Umbilical cord (tissue), 2 donors: ENCODE measurements around the gene CBX4. TPM values are rescaled to one million over a fixed set of nuclear protein-coding genes. Genes with fewer than 3 reads are reported as not detected.

Experiments
- DNase-seq: peaks from one replicate; pipeline ENCODE4 v3.0.0-alpha.2; 2015; ENCODE audit warnings: low spot score
- total RNA-seq: library from RNA; depleted of rRNA; stranded (reverse); fragments of >200 nt; gene quantifications from one replicate; pipeline ENCODE4 v1.2.3, GENCODE V29; 2014; ENCODE audit warnings: low replicate concordance; ENCODE audit not compliant: insufficient read depth

CBX4 gene
- total RNA-seq, 1 donor from 2014 or later: 7.2 TPM

DNA sequence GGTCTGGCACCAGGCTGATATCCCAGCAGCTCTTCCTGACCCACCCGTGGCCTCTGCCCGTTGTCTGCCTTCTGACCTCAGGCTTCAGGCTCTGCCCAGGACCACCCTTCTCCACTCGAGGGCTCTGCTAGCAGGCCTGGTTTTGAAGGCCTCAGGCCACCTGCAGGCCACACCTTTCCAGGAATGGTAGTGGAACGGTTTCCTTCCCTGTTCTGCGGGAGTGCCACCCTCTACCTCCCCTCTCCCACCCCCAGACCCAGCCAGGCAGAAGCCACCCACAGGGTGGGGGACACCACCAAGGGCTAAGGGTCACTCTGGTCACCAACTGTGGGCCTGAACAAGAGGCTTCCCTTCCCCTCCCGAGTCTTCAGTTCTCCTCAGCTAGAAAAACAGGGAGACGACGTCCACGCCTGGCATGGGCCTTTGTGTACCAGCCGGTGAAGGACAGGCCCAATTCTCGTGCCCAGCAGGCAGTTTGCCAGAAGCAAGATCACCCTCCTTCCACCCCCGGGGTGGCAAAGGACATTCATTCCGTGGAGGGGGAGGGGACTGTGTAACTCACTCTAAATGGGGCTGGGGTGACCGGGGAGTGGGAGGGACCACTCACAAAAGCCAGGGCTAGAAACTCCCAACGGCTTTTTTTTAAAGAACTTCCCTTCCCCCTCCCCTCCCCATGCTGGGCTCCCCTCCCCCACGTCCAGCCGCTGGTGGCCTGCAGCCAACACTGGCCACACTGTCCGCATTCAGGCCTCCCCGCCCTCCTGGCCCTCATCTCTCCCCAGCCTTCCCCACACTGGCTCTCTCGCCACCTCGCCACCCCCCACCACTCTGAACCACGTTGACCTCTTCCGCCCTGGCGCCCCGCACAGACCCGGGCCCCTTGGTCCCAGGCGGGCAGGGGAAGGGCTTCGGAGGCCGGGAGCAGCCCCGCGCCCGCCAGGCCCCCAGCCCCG lies 7.7 kb downstream of the CBX4 start:
- DNase-seq: peak; percentile 43

DNA sequence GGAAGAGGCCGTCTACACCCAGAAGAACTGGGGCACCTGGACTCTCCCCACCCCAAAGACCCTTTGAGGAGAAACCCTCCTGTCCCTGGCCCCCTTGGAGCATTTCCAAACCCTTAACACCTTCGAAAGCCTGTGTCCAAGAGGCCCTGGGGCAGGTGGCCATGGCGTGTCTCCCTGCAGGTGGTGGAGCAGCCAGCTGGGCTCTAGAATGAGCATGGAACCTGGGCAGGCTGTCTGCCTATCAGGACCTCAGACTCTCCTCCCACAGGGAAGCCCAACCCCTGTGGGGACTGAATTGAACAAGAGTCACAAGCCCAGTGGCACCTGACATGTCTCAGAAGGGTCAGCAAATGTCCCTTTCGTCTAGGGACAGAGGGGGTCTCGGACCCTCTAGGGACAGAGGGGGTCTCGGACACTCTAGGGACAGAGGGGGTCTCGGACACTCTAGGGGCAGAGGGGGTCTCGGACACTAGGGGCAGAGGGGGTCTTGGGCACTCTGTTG lies 8.4 kb downstream of the CBX4 start:
- DNase-seq: no peak

- DNase-seq: no peak
These were observed 8.9 kb downstream of the CBX4 start for GRCh38 chr17:79830303-79830702.

GRCh38 chr17:79829457-79829856 lies 9.8 kb downstream of the CBX4 start:
- DNase-seq: no peak

DNA sequence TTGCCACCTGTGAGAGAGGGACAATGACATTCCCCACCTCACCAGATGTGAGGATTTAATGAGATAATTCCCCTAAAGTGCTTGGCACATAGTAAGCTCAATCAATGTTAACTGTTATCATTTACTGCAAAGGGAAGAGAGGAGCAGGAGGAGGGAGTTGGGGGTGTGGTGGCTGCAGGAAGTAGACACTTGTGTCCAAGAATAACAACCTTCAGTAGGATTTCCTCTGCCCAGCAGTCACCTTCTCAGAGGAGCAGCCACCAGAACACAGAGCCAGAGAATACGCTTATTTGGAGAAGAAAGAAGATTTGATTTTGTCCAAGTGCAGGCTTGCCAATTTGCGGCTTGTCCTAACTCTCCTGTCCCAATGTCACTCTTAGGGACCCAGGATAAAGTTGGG lies 10.2 kb downstream of the CBX4 start:
- DNase-seq: no peak

DNA sequence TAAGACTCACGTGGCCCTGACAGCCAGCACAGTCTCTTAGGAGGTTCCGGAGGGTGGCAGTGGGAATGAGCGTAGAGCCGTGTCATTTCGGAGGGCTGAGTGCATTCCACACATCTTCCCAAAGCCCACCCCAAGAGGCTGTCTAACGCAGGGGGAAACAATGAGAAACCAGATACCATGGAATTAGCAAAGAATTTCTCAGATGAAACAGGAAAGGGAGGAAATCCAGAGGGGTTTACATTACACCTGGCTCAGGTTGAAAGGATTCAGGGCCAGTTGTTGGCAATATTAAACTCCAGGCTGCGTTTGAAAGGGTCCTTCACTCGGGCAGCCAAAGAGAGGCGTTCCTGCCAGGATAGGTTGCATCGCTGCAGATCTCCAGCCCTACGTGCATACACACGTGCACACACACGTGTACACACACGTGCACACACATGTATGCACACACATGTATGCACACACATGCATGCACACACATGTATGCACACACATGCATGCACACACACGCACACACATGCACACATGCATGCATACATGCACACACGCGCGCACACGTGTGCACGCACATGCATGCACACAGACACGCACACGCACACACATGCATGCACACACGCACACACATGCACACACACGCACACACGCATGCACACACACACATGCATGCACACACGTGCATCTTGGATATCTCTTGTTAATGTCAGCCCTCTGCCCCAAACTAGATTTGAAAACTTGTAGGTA lies 12.2 kb downstream of the CBX4 start:
- no peak for DNase-seq

DNA sequence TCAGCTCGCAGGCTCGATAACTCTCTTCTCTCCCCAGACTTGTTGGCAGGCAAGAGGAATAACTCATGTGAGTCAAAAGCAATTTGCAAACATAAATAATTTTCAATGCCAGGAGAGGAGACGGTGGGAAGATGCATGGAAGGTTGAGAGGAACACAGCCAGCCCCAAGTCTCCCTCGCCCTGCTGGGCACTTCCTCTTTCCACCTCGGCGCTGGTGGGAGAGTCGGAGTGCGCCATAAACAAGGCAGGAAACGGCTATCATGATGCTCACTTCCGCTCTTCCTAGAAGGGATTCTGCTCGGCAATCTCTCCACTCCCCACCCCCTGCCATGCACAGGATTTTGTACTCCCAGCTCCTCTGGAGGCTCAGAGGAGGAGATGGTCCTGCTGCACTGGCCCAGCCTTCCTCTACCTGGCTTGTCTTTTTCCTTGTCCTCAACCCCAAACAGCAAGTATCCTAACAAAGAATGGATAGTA lies 13.0 kb downstream of the CBX4 start:
- DNase-seq: no peak

GRCh38 chr17:79825580-79825921 lies 13.7 kb downstream of the CBX4 start:
- no peak for DNase-seq

DNA sequence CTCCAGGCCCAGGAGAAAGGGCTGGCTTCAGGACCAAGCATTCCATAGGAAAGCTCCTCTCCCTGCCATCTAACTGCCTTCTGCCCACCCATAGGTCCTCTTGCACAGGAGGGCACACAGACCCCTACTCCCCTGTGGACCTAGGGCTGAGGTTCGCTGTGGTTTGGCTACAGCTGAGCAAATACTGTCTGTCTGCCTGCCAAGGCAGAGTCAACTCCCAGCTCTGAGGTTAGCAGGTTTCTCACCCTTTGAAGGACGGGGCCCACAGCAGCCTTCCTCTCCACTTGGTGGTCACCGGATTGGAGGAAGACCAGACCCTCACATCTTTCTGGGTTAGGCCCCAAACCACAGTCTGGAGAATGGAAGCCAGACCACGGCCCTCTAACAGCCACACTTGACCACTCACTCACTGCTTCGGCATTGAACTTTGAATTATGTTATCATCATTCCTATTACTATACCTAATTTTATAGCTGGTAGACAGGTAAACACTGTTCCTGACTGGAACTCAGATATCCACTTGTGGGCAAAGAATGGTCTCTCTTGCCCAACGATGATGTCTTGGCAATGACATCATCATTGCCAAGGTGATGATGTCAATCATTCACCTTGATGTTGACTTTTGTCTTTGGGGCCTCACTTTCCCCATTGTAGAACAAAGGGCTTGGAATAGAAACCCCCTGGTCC lies 14.2 kb downstream of the CBX4 start:
- DNase-seq: no peak

DNA sequence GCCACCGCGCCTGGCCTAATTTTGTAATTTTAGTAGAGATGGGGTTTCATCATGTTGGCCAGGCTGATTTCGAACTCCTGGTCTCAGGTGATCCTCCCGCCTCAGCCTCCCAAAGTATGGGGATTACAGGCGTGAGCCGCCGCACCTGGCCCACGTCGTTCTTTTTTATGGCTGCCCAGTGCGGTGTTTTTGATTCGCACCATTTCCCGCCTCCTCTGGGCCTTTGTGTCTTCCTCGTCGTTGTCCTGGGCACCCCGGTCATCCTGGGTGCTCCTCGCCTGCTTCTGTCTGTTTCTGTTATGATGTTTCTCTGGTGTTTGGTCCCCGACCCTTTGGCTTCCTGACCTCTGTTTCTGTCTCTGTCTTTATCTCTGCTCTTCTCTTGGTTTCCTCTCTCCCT lies 15.0 kb downstream of the CBX4 start:
- no peak for DNase-seq

GRCh38 chr17:79822583-79823124 lies 16.6 kb downstream of the CBX4 start:
- DNase-seq: no peak

DNA sequence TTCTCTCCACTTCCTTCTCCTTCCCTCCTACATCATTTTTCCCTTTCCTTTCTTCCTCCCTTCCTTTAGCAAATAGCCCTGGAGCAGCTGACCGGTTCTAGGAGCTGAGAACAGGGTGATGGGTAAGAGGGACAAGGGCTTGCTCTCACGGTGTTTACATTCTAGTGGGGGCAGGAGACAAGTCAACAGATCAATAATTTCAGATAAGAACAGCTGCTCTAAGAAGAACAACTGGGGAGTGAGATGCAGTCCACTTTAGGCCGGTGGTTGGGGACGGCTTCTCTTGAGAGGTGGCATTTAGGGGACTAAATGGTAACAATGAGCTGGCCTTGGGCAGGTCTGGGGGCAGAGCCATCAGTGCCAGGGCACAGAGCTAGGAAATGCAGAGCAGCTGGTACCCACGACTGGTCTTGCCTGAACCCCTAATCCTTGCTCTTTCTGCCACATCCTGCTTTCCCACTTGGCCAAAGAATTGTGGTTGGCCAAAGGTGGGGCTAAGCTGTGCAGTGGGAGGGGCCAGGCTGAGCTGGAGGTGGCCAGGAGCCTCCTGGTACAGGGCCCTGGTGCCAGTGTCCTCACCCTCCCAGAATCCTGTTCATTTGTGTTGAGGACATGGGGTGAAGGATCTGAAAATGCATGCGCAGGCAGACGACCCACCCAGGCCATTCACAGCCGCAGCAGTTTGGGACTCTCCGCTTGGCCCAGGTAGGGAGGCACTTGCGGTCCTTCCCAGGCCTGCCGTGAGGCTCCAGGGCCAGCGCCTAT lies 17.7 kb downstream of the CBX4 start:
- no peak for DNase-seq

GRCh38 chr17:79820959-79821330 lies 18.3 kb downstream of the CBX4 start:
- no peak for DNase-seq

- DNase-seq: no peak
These were observed 19.5 kb downstream of the CBX4 start for GRCh38 chr17:79819534-79820276.

DNA sequence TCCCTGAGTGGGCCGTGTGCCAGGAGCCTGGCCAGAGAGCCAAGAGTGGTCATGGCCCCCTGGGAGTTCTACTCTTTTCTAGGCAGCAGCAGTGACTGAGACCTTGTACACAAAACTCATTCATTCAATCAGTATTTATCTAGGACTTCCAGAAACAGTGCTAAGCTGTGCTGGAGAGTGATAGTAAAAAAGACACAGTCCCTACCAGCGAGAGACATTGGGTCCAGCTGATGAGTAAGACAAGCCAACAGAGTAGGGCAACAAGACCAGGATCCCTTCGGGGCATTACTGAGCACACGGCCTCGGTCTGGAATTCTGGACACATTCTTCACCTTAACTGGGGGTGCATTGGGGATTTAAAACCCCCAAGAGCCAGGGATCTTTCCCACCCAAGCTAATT lies 20.2 kb downstream of the CBX4 start:
- DNase-seq: no peak

DNA sequence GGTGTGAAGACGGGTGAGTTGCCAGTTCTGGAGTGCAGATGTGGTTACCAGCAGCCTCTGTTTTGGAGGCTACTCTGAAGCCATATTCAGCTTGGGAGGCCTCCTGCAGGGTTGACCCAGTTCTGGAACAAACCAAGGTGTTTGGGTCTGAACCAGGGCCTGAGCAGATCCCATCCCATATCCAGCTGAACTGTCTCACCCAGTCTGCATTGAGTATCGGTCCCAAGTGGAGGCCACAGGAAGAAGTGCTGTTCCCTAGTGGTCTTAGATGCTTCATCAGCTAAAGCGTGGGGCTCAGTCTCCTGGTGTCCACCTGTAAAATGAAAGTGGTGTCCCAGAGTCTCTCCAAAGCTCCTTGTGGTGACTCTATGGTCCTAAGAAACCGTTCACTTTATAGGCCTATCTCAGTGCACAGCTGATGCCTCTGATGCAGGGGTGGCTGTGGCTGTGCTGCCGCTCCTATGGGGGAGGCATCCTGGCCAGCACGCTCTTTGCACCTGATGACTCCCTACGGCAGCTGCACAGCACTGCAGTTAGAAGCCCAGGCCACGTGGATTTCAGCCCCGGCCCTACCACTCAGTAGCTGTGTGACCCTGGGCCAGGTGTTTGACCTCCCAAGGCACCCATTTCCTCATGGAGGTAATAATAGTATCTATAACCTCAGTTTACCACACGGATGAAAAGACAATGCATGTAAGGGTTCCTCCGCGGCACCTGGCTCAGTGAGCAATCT lies 21.0 kb downstream of the CBX4 start:
- no peak for DNase-seq

DNA sequence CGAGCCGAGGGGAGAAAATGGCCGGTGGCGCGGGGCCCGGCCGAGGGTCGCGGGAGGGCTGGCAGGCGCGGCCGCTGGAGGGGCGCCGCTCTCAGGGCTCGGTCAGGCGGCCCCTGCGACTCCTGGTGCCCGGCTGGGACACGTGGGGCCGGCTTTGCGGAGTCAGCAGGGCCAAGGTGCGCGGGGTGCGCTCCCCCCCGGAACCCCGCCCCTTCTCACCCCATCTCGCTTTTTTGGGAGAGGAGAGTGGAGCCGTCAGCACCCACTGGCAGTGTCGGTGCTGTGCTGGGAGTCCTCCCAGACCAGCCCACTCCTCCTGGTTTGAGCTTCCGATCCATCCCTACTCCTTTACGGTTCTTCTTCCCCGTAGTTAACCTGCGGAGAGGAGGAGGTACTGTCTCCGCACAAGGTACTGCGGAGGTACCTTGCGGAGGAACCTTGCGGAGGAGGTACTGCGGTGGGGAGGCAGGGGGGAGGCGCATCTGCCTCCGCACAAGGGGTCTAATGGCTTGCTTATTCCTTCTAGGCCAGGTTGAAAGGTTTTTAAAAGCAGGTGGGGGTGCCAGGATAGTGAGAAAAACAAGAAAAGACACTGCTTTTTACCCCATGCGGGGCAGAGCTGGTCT lies 23.3 kb downstream of the CBX4 start:
- no peak for DNase-seq

- DNase-seq: no peak
These were observed 24.0 kb downstream of the CBX4 start for GRCh38 chr17:79814974-79815835.
